ENCODE results near the gene MRPL30. TPM values are rescaled to one million over a fixed set of nuclear protein-coding genes. Genes with fewer than 3 reads are reported as not detected.
A peak's percentile ranks its signal among the peaks of the same experiment; 100 is the strongest.

MRPL30 gene
- total and polyA plus RNA-seq, 12 donors, result 19.0 to 43.2 (median 34.6) TPM

DNA sequence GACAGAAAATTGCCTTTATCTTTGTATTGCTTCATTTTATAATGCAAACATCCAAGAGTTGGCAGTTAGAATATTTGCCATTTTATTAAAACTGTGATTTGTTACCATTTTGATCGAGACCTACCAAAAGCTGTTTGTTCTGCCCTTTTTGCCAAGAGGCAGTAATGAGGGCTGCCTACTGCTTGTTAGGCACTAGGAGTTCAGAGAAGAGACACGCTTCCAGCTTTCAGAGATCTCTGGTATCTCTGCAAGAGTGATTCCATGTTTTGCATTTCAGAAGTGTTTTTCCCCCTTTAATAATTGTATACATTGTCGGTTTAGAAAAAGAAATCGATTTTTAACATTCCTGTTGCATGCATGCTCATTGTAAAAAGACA lies 628 bp downstream of the MRPL30 start:
- Histone ChIP-seq H3K27ac (peak overlapping the region in 8 of 10 donors; percentile 62 to 89 (median 78)), H3K9me3 (no peaks in the 10 kb centered on the region), H3K36me3 (peaks cover 0 to 7% (median under 1%) of the 10 kb centered on the region in 9 donors), H3K27me3 (no peaks in the 10 kb centered on the region), H3K4me1 (peaks cover 4 to 47% (median 36%) of the 10 kb centered on the region in 9 donors), H3K4me3 (peak overlapping the region; percentile 35 to 99 (median 74))
- 2 to 4% methylated on average over 4 of the region's 4 CpGs for WGBS, 2 donors
- TF ChIP-seq, protein P1, sequence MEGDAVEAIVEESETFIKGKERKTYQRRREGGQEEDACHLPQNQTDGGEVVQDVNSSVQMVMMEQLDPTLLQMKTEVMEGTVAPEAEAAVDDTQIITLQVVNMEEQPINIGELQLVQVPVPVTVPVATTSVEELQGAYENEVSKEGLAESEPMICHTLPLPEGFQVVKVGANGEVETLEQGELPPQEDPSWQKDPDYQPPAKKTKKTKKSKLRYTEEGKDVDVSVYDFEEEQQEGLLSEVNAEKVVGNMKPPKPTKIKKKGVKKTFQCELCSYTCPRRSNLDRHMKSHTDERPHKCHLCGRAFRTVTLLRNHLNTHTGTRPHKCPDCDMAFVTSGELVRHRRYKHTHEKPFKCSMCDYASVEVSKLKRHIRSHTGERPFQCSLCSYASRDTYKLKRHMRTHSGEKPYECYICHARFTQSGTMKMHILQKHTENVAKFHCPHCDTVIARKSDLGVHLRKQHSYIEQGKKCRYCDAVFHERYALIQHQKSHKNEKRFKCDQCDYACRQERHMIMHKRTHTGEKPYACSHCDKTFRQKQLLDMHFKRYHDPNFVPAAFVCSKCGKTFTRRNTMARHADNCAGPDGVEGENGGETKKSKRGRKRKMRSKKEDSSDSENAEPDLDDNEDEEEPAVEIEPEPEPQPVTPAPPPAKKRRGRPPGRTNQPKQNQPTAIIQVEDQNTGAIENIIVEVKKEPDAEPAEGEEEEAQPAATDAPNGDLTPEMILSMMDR (IDR thresholded peaks at IDR 0.05), result no peak
- DNase-seq (no peak), ATAC-seq (no peak)
- intact Hi-C loops (cut with DNase I), result loop anchor here in 8 of 10 donors (1.0 to 10.0 kb wide), 8 partner anchors 23 to 306 kb away; partner anchors contain the start of genes TXNDC9 (in 8 of the 8), EIF5B (in 7 of the 8), C2orf15 (in 1 of the 8) and LIPT1 (in 1 of the 8)

DNA sequence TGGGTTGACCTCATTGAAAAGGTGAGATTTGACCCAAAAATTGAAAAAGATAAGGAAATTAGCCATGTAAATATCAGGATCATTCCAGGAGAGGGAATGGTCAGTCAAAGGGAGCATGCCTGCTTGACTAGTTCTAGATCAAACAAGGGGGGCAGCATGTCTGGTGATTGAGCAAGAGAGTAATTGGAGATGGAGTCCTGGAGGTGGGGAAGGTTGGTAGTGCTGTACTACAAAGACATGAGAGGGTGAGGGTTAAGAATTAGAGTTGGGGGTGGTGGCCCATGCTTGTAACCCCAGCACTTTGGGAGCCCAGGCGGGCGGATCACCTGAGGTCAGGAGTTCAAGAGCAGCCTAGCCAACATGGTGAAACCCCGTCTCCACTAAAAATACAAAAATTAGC lies 2.0 kb downstream of the MRPL30 start:
- DNase-seq, result no peak
- peaks cover 4 to 47% (median 36%) of the 10 kb centered on the region in 9 donors for H3K4me1 ChIP-seq
- peaks cover 0 to 21% (median 9%) of the 10 kb centered on the region in 9 donors for H3K36me3 ChIP-seq
- H3K4me3 ChIP-seq, result no peak overlapping the region
- ATAC-seq, result no peak
- no peaks in the 10 kb centered on the region for H3K9me3 ChIP-seq
- no peak overlapping the region for H3K27ac ChIP-seq
- H3K27me3 ChIP-seq, result no peaks in the 10 kb centered on the region
- 95 to 98% methylated on average over 3 of the region's 3 CpGs for WGBS, 2 donors
- intact Hi-C loops (cut with DNase I), result loop anchor here in 4 of 10 donors (5.0 to 10.0 kb wide), 4 partner anchors 41 to 304 kb away; partner anchors contain the start of genes EIF5B (in 3 of the 4), TXNDC9 (in 3 of the 4) and C2orf15 (in 1 of the 4)
- TF ChIP-seq, protein P1 (IDR thresholded peaks at IDR 0.05), result no peak

DNA sequence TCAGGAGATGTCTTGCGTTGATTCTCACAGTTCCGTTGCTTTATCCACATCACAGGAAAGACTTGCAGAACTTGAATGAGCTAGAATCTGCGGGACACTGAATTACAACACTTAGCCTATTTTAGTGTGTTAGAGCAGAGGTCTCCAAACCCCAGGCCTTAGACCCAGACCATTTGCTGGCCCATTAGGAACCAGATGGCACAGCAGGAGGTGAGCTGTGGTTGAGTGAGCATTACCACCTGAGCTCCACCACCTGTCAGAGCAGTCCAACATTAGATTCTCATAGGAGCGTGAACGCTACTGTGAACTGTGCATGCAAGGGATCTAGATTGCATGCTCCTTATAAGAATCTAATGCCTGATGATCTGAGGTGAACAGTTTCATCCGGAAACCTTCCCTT lies 3.8 kb downstream of the MRPL30 start:
- H3K36me3 ChIP-seq, result peaks cover 0 to 39% (median 16%) of the 10 kb centered on the region in 9 donors
- no peaks in the 10 kb centered on the region for H3K27me3 ChIP-seq
- TF ChIP-seq, protein P1 (IDR thresholded peaks at IDR 0.05), result no peak
- WGBS, 2 donors, result 61 to 74% methylated on average over 6 of the region's 6 CpGs
- H3K27ac ChIP-seq, result no peak overlapping the region
- peaks cover 4 to 32% (median 26%) of the 10 kb centered on the region in 9 donors for H3K4me1 ChIP-seq
- no peaks in the 10 kb centered on the region for H3K9me3 ChIP-seq
- intact Hi-C loops (cut with DNase I), result loop anchor here in 5 of 10 donors (5.0 to 10.0 kb wide), 5 partner anchors 43 to 1113 kb away; partner anchors contain the start of genes EIF5B (in 3 of the 5), TXNDC9 (in 3 of the 5) and C2orf15 (in 1 of the 5)
- no peak overlapping the region for H3K4me3 ChIP-seq
- ATAC-seq (no peak), DNase-seq (no peak)

DNA sequence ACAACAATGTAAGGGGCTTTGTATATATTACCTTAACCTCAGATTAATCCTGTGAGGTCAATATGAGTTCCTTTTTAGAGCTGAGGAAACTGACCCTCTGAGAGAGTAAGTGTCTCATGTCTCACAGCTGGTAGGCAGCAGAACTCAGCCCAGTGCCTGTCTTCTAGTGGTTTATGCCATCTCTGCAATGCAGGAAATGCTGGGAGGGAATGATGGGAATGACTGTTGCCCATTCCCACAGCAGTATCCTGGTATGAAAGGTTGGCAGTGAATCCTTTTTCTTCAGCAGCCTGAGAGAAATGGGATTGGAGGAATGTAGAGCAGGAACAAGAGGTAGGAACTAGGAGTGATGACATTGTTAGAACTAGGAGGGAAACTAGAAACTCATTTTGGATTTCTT lies 6.0 kb downstream of the MRPL30 start:
- no peaks in the 10 kb centered on the region for H3K9me3 ChIP-seq
- no peak overlapping the region for H3K4me3 ChIP-seq
- TF ChIP-seq, protein P1 (IDR thresholded peaks at IDR 0.05), result no peak
- H3K27ac ChIP-seq, result no peak overlapping the region
- peaks cover 0 to 61% (median 19%) of the 10 kb centered on the region in 9 donors for H3K36me3 ChIP-seq
- DNase-seq (no peak), ATAC-seq (no peak)
- H3K27me3 ChIP-seq, result no peaks in the 10 kb centered on the region
- H3K4me1 ChIP-seq, result peaks cover 1 to 20% (median 14%) of the 10 kb centered on the region in 9 donors
- intact Hi-C loops (cut with DNase I), result loop anchor here in 3 of 10 donors (5.0 to 10.0 kb wide), 2 partner anchors 148 to 1115 kb away; partner anchors contain the start of genes EIF5B (in 2 of the 3) and TXNDC9 (in 2 of the 3)

All from heart right ventricle (tissue), 16 donors.